ENCODE results near the gene JAK3. TPM values are rescaled to one million over a fixed set of nuclear protein-coding genes. Genes with fewer than 3 reads are reported as not detected.
A peak's percentile ranks its signal among the peaks of the same experiment; 100 is the strongest.

JAK3 gene
- total and polyA plus RNA-seq, 2 of the 8 experiments (the other 6 are each of a cell fraction or from before 2014, with no cell fraction given): 4.0 to 4.7 TPM

DNA sequence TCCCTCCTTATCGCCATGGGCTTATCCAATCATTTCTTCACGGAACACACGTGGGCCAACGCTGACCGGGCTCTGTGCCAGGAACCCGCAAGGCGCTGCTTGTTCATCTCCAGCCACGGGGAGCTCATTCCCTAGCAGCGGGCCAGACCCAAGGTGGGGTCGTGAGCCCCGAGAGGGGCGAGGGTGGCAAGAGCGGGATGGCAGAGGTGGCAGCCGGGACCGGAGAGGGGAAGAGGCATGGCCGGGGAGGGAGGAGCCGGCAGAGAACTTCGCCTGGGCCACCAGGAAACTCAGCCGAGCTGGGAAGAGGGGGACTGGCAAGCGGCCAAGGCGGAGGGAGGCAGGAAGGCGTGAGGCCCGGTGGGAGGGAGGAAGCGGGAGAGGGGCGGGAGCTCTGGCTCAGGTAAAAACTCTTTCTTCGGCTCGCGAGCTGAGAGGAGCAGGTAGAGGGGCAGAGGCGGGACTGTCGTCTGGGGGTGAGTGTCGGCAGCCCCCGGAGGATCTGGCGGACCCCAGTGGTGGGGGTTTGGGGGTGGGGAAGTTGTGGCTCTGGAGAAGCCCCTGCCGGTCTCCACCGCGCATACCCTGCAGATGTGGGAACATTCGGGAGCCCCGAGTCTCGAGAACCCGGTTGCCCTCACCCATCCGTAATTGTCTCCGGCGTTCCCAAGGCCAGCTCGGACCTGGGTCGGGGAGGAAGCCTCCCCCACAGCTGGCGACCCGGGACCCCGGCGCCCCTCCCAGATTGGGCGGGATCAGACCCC lies 52.9 kb downstream of the JAK3 start, which contains the start of gene B3GNT3:
TSS of gene B3GNT3 (plus strand) at position 408 of the 764 bp plus-strand sequence. CDS start 12,670 bp downstream, outside the sequence.
- H2BK15ac ChIP-seq (ENCODE audit: low read length): peak within 1 kb of the TSS; percentile 46; the same call in 1 of the 2 replicates
- no peak within 1 kb of the TSS for H3K14ac ChIP-seq (ENCODE audit: insufficient read length)
- H3K4me2 ChIP-seq (ENCODE audit: insufficient read depth in 1 of 2, low read depth in 2 of 2, low read length in 2 of 2): peak within 1 kb of the TSS; percentile 71 to 80
- H2BK20ac ChIP-seq (ENCODE audit: low read length): peak within 1 kb of the TSS; percentile 34; the same call in 1 of the 2 replicates
- ChIA-PET POLR2A (ENCODE audit: partially characterized antibody) (interaction anchor here (0.8 to 3.7 kb wide), 8 partner anchors 10 to 238 kb away, joined by 3 to 12 read pairs (median 5); partner anchors contain the start of gene RPL18A), CTCF (ENCODE audit: partially characterized antibody) (interaction anchor here (0.9 to 2.7 kb wide), 11 partner anchors 10 to 199 kb away, joined by 3 to 11 read pairs (median 3); partner anchors contain the start of gene RPL18A)
- peaks cover 0 to 9% (median 7%) of the 10 kb centered on the region in 4 experiments; a peak in 6 of 7 replicates for H3K27me3 ChIP-seq (replicated peaks in 1 of 4; ENCODE audit: control insufficient read depth in 3 of 4, extremely low read depth in 1 of 4, insufficient read depth in 3 of 4, low read length in 3 of 4)
- no peaks in the 10 kb centered on the region for H3K36me3 ChIP-seq (ENCODE audit: control insufficient read depth in 2 of 4, insufficient read depth in 4 of 4, low read length in 3 of 4)
- peaks cover 0 to 6% (median 4%) of the 10 kb centered on the region in 4 experiments; a peak in 5 of 7 replicates for H3K4me1 ChIP-seq (replicated peaks in 1 of 4; ENCODE audit: control insufficient read depth in 3 of 4, insufficient read depth in 4 of 4, low read length in 3 of 4)
- no peaks in the 10 kb centered on the region for H3K79me2 ChIP-seq (ENCODE audit: control insufficient read depth in 1 of 2, insufficient read depth in 2 of 2, low read length in 2 of 2)
- H2AFZ ChIP-seq (ENCODE audit: low read length): peak within 1 kb of the TSS; percentile 47; the same call in 1 of the 2 replicates
- peak within 1 kb of the TSS; percentile 66 for H4K91ac ChIP-seq (replicated peaks; ENCODE audit: insufficient read length, low read length)
- peak within 1 kb of the TSS; percentile 53 for H3K4ac ChIP-seq (replicated peaks; ENCODE audit: insufficient read length, low read depth, low read length)
- H4K5ac ChIP-seq (ENCODE audit: insufficient read length, low read depth, low read length): no peak within 1 kb of the TSS
- peaks cover 12% of the 10 kb centered on the region; the same call in 1 of the 2 replicates for H3K23me2 ChIP-seq (ENCODE audit: low read depth, low read length)
- FAIRE-seq: no peak
- H3K23ac ChIP-seq (ENCODE audit: insufficient read length): no peak within 1 kb of the TSS
- H2BK12ac ChIP-seq (ENCODE audit: low read depth, low read length): peak within 1 kb of the TSS; percentile 80; the same call in 1 of the 2 replicates
- no peaks in the 10 kb centered on the region for H3K9me3 ChIP-seq (ENCODE audit: insufficient read depth in 2 of 2, low read depth in 1 of 2, low read length in 1 of 2)
- no peaks in the 10 kb centered on the region for H4K20me1 ChIP-seq (replicated peaks in 1 of 2; ENCODE audit: control insufficient read depth in 1 of 2, insufficient read depth in 2 of 2, low read length in 2 of 2)
- peak within 1 kb of the TSS; percentile 51 for H3K18ac ChIP-seq (ENCODE audit: extremely low read depth, low read length)
- peak within 1 kb of the TSS in 1 of 4 experiments; percentile 9; a peak in 1 of 7 replicates for H3K9ac ChIP-seq (replicated peaks in 1 of 4; ENCODE audit: extremely low read depth in 1 of 4, low read depth in 3 of 4, low read length in 3 of 4)
- peak within 1 kb of the TSS; percentile 29; the same call in 1 of the 2 replicates for H4K8ac ChIP-seq (ENCODE audit: extremely low read depth, insufficient read depth, low read length)
- H2BK5ac ChIP-seq (ENCODE audit: low read depth, low read length): no peak within 1 kb of the TSS; the same call in 1 of the 2 replicates
- no peak within 1 kb of the TSS for H3K56ac ChIP-seq (replicated peaks; ENCODE audit: insufficient read length, low read depth, low read length)
- no peak within 1 kb of the TSS for H2BK120ac ChIP-seq (replicated peaks; ENCODE audit: low read depth, low read length)
- H3K4me3 ChIP-seq (ENCODE audit: extremely low read depth in 1 of 4, insufficient read depth in 2 of 4, low read depth in 3 of 4, low read length in 4 of 4): peak within 1 kb of the TSS; percentile 40 to 69 (median 58)
- peak in 1 of 2 experiments; percentile 81 for DNase-seq (ENCODE audit: low read depth in 1 of 2, low spot score in 2 of 2)
- no peaks in the 10 kb centered on the region for H3K79me1 ChIP-seq (ENCODE audit: low read depth, low read length)
- H2AK5ac ChIP-seq (ENCODE audit: low read depth, low read length): no peak within 1 kb of the TSS
- H3K27ac ChIP-seq (ENCODE audit: low read depth, low read length): no peak within 1 kb of the TSS
- 10% methylated on average over 44 of the region's 50 CpGs; no CpG with 5 or more reads in 1 of the 2 experiments for WGBS, 2 experiments (ENCODE audit: extremely low coverage in 1 of 2, insufficient coverage in 1 of 2, insufficient read length in 1 of 2, insufficient replicate concordance in 2 of 2, low coverage in 1 of 2, low lambda C conversion rate in 2 of 2, missing lambda C conversion rate in 1 of 2)
- peak in 1 of 2 experiments; percentile 93; a peak in 1 of 4 replicates for TF ChIP-seq HDAC2 (IDR thresholded peaks at IDR 0.05; ENCODE audit: borderline replicate concordance in 1 of 2, low read depth in 2 of 2, low read length in 2 of 2)
- peak; percentile 28 for TF ChIP-seq SAP30 (IDR thresholded peaks at IDR 0.05; ENCODE audit: insufficient read depth, insufficient replicate concordance, low read length)
- TF ChIP-seq SIN3A (conservative IDR thresholded peaks at IDR 0.05 in 1 of 2, IDR thresholded peaks at IDR 0.05 in 1 of 2; ENCODE audit: low read depth in 1 of 2, low read length in 2 of 2): 0 out of 4 replicates have a peak, but pooled peaks of 1 of the 2 experiments have one; percentile 44
- TF ChIP-seq SIRT6 (IDR thresholded peaks at IDR 0.05; ENCODE audit: low read length): no peak
- TF ChIP-seq RBBP5 (IDR thresholded peaks at IDR 0.05; ENCODE audit: borderline replicate concordance, low read depth, low read length): peak; percentile 58; the same call in 1 of the 2 replicates
- TF ChIP-seq EGR1 (IDR thresholded peaks at IDR 0.05; ENCODE audit: borderline replicate concordance, low read depth, low read length): peak; percentile 47; the same call in 1 of the 2 replicates
- TF ChIP-seq, protein P1, sequence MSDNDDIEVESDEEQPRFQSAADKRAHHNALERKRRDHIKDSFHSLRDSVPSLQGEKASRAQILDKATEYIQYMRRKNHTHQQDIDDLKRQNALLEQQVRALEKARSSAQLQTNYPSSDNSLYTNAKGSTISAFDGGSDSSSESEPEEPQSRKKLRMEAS (IDR thresholded peaks at IDR 0.05): peak; percentile 38; the same call in 1 of the 2 replicates
- no peak for TF ChIP-seq KDM5A (IDR thresholded peaks at IDR 0.05; ENCODE audit: low read length)
- no peak for TF ChIP-seq RFX5 (IDR thresholded peaks at IDR 0.05; ENCODE audit: borderline replicate concordance, low read depth, low read length)

All from H1 (cell line).